Gastrocnemius medialis (tissue), 4 donors: ENCODE measurements around the gene CLDN15. TPM values are rescaled to one million over a fixed set of nuclear protein-coding genes. Genes with fewer than 3 reads are reported as not detected.
"Not testable (repeated sequence)": the region's sequence is repeated elsewhere in the genome, so short reads cannot be mapped to it uniquely, and the experiment has no call there.

Experiments used
- ATAC-seq, 2 donors: fragments of 150-250 bp; one replicate each; pipeline ENCODE4 v1.9.1; 2016
- DNase-seq, 2 donors: peaks; one replicate each; pipeline ENCODE4 v3.0.0-alpha.2; 2019
- H3K27ac ChIP-seq, 4 donors: fragments of 200-600 bp; sonication (generic); 1 replicate in 1 of 4; 2 replicates in 3 of 4; pipeline ENCODE4 v1.5.1; 2016 to 2018; ENCODE audit warnings: mild to moderate bottlenecking in 2 of 4, moderate library complexity in 1 of 4
- H3K27me3 ChIP-seq, 3 donors: fragments of 200-600 bp; sonication (generic) in 2 of 3; 1 replicate in 1 of 3; 2 replicates in 2 of 3; pipeline versions ENCODE4 v1.5.1 to v1.6.0; 2016 to 2019; ENCODE audit warnings: mild to moderate bottlenecking in 1 of 3, moderate library complexity in 1 of 3
- H3K36me3 ChIP-seq, 2 donors: fragments of 200-600 bp; sonication (generic) in 1 of 2; one replicate each; pipeline ENCODE4 v1.5.1; 2017 to 2018
- H3K4me1 ChIP-seq, 2 donors: fragments of 200-600 bp; sonication (generic) in 1 of 2; one replicate each; pipeline ENCODE4 v1.5.1; 2016 to 2017; ENCODE audit warnings: mild to moderate bottlenecking in 2 of 2
- H3K4me3 ChIP-seq, 4 donors: fragments of 200-600 bp; sonication (generic) in 3 of 4; 1 replicate in 1 of 4; 2 replicates in 3 of 4; pipeline ENCODE4 v1.5.1; 2016 to 2019; ENCODE audit warnings: mild to moderate bottlenecking in 2 of 4
- H3K9me3 ChIP-seq, 3 donors: fragments of 200-600 bp; sonication (generic) in 2 of 3; 1 replicate in 1 of 3; 2 replicates in 2 of 3; pipeline ENCODE4 v1.5.1; 2016 to 2019
- POLR2A ChIP-seq, 2 donors: fragments of 450-650 bp; IDR thresholded peaks; one replicate each; pipeline ENCODE4 v1.6.1; 2017; ENCODE audit warnings: antibody characterized with exemption in 2 of 2, mild to moderate bottlenecking in 2 of 2, moderate library complexity in 2 of 2
- in situ Hi-C, 4 donors: fragments of 200-750 bp; cut with MboI; loops; one replicate each; pipeline versions ENCODE4 v1.15.0 to v1.8.0; 2017; ENCODE audit warnings: low sequenced_read_pairs in 4 of 4
- intact Hi-C: fragments of 100-400 bp; cut with DNase I; formaldehyde crosslinking; loops from one replicate; pipeline ENCODE4 v1.15.1; 2023; ENCODE audit warnings: low total_unique reads
- total RNA-seq, 4 donors: library from RNA; depleted of rRNA; stranded (reverse); fragments of >200 nt; gene quantifications; one replicate each; pipeline versions ENCODE4 v1.1.0 to v1.2.3, GENCODE V29; 2016
- TF ChIP-seq, protein P1 (sequence below), 5 experiments: fragments of 450-650 bp in 3 of 5; fragments of 200-600 bp in 2 of 5; sonication (generic) in 2 of 5; IDR thresholded peaks in 4 of 5; conservative IDR thresholded peaks in 1 of 5; 1 replicate in 4 of 5; 2 replicates in 1 of 5; pipeline ENCODE4 v1.5.1; 2016 to 2019; ENCODE audit warnings: antibody characterized with exemption in 5 of 5, mild to moderate bottlenecking in 3 of 5, moderate library complexity in 3 of 5

The CLDN15 gene, protein sequence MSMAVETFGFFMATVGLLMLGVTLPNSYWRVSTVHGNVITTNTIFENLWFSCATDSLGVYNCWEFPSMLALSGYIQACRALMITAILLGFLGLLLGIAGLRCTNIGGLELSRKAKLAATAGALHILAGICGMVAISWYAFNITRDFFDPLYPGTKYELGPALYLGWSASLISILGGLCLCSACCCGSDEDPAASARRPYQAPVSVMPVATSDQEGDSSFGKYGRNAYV
- total RNA-seq = 1 to 10 TPM in 3 of 4 donors, under 1 TPM in 1; 0.87 to 3.2 (median 1.4) TPM

DNA sequence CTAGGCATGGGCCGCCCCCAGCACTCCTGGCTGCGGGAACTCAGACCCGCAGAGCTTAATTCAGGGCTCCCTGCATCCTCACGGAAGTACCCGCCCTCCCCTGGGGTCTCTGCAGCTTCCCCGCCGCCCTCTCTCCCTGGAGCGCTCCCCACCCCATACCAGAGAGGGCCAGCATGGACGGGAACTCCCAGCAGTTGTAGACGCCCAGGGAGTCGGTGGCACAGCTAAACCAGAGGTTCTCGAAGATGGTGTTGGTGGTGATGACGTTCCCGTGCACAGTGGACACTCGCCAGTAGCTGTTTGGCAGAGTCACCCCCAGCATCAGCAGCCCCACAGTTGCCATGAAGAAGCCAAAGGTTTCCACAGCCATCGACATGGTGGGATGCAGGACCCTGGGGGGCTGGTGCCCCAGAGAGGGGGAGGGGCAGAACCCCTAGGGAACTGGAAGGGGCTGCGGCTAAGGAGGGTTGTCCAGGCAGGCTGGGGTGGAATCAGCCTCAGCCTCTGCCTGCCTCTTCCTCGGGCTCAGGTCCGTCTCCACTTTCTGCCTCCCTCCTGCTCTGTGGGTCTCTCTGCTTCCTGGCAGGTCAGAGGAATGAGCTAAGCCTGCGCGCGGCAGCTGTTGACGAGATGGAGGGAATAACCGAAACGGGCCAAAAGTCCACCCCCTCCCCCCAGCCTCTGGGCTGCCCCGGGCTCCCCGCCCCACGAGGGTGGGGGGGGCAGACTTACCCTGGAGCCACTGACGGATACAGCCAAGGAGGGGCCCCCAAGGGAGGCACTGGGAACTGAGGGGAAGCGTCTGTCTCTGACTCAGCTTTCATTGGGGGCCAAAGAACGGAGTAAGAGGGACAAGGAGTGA is at the start of gene CLDN15:
TSS of gene CLDN15 (minus strand) at position 597 of the 862 bp plus-strand sequence. CDS start at position 376, 221 bp downstream.
- Histone ChIP-seq H3K27me3 (no peaks in the 10 kb centered on the region), H3K9me3 (no peaks in the 10 kb centered on the region), H3K27ac (peak within 1 kb of the TSS; percentile 73 to 97 (median 80)), H3K36me3 (peaks cover 0 to 25% of the 10 kb centered on the region in 2 donors), H3K4me3 (peak within 1 kb of the TSS in 3 of 4 donors; percentile 4 to 36 (median 15)), H3K4me1 (peaks cover 33 to 34% of the 10 kb centered on the region in 2 donors)
- in situ Hi-C loops = no loop called here
- peak; percentile 37 to 68 for DNase-seq
- no peak for TF ChIP-seq POLR2A (IDR thresholded peaks at IDR 0.05)
- TF ChIP-seq, protein P1, sequence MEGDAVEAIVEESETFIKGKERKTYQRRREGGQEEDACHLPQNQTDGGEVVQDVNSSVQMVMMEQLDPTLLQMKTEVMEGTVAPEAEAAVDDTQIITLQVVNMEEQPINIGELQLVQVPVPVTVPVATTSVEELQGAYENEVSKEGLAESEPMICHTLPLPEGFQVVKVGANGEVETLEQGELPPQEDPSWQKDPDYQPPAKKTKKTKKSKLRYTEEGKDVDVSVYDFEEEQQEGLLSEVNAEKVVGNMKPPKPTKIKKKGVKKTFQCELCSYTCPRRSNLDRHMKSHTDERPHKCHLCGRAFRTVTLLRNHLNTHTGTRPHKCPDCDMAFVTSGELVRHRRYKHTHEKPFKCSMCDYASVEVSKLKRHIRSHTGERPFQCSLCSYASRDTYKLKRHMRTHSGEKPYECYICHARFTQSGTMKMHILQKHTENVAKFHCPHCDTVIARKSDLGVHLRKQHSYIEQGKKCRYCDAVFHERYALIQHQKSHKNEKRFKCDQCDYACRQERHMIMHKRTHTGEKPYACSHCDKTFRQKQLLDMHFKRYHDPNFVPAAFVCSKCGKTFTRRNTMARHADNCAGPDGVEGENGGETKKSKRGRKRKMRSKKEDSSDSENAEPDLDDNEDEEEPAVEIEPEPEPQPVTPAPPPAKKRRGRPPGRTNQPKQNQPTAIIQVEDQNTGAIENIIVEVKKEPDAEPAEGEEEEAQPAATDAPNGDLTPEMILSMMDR (IDR thresholded peaks at IDR 0.05 in 4 of 5, conservative IDR thresholded peaks at IDR 0.05 in 1 of 5) = no peak
- peak; percentile 50 to 58 for ATAC-seq
- intact Hi-C loops = no loop called here

DNA sequence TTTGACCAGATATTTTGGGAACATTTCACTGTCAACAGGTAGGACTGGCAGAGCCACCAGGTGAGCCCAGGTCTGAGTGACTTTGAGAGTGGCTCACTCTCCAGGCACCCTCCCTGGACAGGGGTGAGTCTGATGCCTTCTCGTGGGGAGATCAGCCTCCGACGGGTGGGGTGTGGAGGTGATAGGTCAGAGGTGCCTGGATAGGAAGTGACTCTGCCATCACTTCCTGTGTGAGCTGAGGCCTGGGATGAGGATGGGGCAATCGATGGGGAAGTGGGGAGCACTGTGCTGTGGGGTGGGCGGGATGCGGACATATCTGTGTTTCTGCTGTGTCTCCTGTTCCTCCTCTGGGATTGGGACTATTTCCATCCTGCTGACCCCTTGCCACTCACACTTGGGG is 49.4 kb upstream of the CLDN15 start:
- Histone ChIP-seq H3K27me3 (peaks cover 1 to 10% (median 4%) of the 10 kb centered on the region in 3 donors), H3K4me1 (no peaks in the 10 kb centered on the region), H3K27ac (no peak overlapping the region), H3K9me3 (no peaks in the 10 kb centered on the region), H3K4me3 (no peak overlapping the region), H3K36me3 (no peaks in the 10 kb centered on the region)
- intact Hi-C loops (no loop called here), in situ Hi-C loops (loop anchor here in 1 of 4 donors (10.0 kb wide), 1 partner anchor 142 kb away; no protein-coding TSS in a partner anchor)
- ATAC-seq (no peak), DNase-seq (no peak)
- TF ChIP-seq, protein P1 (IDR thresholded peaks at IDR 0.05 in 4 of 5, conservative IDR thresholded peaks at IDR 0.05 in 1 of 5) = no peak
- TF ChIP-seq POLR2A (IDR thresholded peaks at IDR 0.05) = no peak

DNA sequence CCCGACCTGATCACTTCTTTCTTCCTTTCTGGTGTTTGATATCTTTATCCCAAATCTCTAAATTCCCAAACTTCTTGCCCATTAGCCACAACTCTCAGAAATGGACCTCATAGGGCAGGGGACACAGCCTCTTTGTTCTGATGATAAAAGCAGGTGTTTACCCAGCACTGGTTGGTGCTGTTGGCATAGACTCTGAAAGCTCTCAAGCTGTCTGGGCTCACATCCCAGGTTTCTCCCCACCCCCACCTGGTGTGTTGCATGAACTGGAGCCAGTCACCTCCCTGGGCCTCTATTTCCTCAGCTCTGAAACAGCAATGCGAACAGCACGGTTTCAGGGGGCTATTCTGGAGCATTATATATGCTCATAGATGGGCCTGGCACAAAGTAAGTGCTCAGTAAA is 48.3 kb upstream of the CLDN15 start:
- DNase-seq, intact Hi-C loops, H3K27ac ChIP-seq, H3K36me3 ChIP-seq, H3K4me1 ChIP-seq, H3K27me3 ChIP-seq, H3K9me3 ChIP-seq, H3K4me3 ChIP-seq, ATAC-seq: not testable (repeated sequence)
- in situ Hi-C loops = loop anchor here in 1 of 4 donors (10.0 kb wide), 1 partner anchor 141 kb away; no protein-coding TSS in a partner anchor

DNA sequence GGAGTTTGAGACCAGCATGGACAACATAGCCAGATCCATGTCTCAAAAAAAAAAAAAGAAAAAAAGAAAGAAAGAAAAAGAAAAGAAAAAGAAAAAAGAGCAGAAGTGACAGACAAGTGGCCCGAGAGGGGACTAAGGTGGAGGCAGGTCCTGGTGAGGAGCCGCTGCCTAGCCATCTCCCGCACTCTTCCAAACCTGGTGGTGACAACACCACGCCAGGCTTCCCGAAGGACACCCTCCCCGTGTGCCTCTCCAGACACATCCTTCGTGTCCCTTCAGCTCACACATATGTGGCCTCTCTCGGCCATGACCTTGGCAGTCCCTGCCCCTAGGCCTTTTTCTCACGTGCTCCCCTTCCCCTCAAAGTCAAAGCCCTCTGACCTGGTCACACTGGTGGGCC is 47.6 kb upstream of the CLDN15 start:
- DNase-seq (no peak), ATAC-seq (no peak)
- Histone ChIP-seq H3K27ac (no peak overlapping the region), H3K4me3 (no peak overlapping the region), H3K27me3 (peaks cover 0 to 3% (median 0%) of the 10 kb centered on the region in 3 donors), H3K4me1 (no peaks in the 10 kb centered on the region), H3K9me3 (no peaks in the 10 kb centered on the region), H3K36me3 (no peaks in the 10 kb centered on the region)
- TF ChIP-seq, protein P1 (IDR thresholded peaks at IDR 0.05 in 4 of 5, conservative IDR thresholded peaks at IDR 0.05 in 1 of 5) = no peak
- intact Hi-C loops (no loop called here), in situ Hi-C loops (loop anchor here in 1 of 4 donors (10.0 kb wide), 1 partner anchor 140 kb away; no protein-coding TSS in a partner anchor)

DNA sequence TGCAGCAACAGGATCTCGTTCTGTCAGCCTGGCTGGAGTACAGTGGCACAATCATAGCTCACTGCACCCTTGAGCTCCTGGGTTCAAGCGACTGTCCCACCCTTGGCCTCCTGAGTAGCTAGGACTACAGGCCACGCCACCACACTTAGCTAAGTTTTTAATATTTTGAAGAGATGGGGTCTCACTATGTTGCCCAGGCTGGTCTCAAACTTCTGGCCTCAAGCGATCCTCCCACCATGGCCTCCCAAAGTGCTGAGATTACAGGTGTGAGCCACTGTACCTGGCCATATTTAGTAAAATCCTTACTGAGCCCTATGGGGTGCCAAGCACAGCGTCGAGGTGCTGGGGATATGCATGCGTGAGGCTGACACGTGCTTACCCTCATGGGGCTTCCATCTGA is 43.3 kb upstream of the CLDN15 start:
- H3K27ac ChIP-seq, H3K36me3 ChIP-seq, H3K27me3 ChIP-seq, H3K4me3 ChIP-seq, intact Hi-C loops, ATAC-seq, H3K9me3 ChIP-seq, DNase-seq, H3K4me1 ChIP-seq: not testable (repeated sequence)
- in situ Hi-C loops = loop anchor here in 2 of 4 donors (5.0 to 10.0 kb wide), 2 partner anchors 136 to 139 kb away; no protein-coding TSS in a partner anchor
